ENCODE measurements around the gene SHLD3. TPM values are rescaled to one million over a fixed set of nuclear protein-coding genes. Genes with fewer than 3 reads are reported as not detected.

The SHLD3 gene
- total and polyA plus RNA-seq, 9 of the 15 experiments (the other 6 are each of a cell fraction or from before 2014, with no cell fraction given): 3.0 to 14.5 (median 8.6) TPM

DNA sequence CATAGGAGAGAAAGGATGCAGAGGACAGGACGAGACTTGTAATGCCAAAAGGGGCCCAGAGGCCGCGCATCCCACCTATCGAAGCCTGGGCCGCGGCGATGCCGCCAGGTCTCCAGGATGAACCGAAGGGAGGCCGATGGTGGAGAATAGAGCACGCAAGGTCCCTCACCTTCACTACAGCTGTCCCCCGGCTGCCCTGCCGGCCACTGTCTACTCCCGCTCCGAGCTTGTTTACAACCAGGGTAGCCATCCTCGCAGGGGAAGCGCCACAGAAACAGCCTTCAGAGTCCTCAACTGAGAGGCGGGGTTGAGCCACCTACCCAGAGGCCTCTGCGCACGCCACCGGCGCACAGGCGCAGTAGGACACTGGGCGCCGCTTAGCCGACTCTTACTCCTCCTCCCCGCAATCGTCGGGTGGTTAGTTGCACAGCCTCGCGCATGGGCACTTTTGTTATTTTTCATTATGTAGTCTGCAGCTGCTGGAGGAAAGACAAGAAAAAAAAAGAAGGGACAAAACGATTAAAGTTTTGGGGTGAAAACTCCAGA, 729 bp upstream of the SHLD3 start, which contains the start of gene TRIM23 (continued):
- TF ChIP-seq SAP30 (IDR thresholded peaks at IDR 0.05; ENCODE audit: borderline replicate concordance, insufficient read depth, low read depth, low read length, poor library complexity, severe bottlenecking) (peak; percentile 79), ZNF140 (CRISPR knock-in tag; IDR thresholded peaks at IDR 0.05) (no peak), RAD51 (IDR thresholded peaks at IDR 0.05; ENCODE audit: borderline replicate concordance, low read depth) (no peak), RBM25 (IDR thresholded peaks at IDR 0.05; ENCODE audit: low read depth, low read length, severe bottlenecking) (no peak), ZNF695 (CRISPR knock-in tag; IDR thresholded peaks at IDR 0.05) (no peak), HNRNPUL1 (IDR thresholded peaks at IDR 0.05; ENCODE audit: low read length) (no peak), ATF7 (IDR thresholded peaks at IDR 0.05) (peak; percentile 45; the same call in 1 of the 2 replicates), ZSCAN29 (IDR thresholded peaks at IDR 0.05) (no peak), TOE1 (IDR thresholded peaks at IDR 0.05; ENCODE audit: borderline replicate concordance) (no peak), TOE1 (CRISPR knock-in tag; IDR thresholded peaks at IDR 0.05; ENCODE audit: borderline replicate concordance, low read depth) (no peak), HOXB6 (CRISPR knock-in tag; IDR thresholded peaks at IDR 0.05; ENCODE audit: borderline replicate concordance) (no peak), SIN3A (IDR thresholded peaks at IDR 0.05; ENCODE audit: borderline replicate concordance in 2 of 2, control insufficient read depth in 1 of 2, low read depth in 2 of 2, low read length in 2 of 2) (no peak), YY1 (IDR thresholded peaks at IDR 0.05; ENCODE audit: borderline replicate concordance in 1 of 3, control insufficient read depth in 1 of 3, extremely low read depth in 1 of 3, insufficient read depth in 3 of 3, insufficient read length in 1 of 3, insufficient replicate concordance in 2 of 3, low read depth in 1 of 3, low read length in 2 of 3) (peak in 2 of 3 experiments; percentile 52 to 53), KDM2B (CRISPR knock-in tag; IDR thresholded peaks at IDR 0.05) (no peak), HCFC1 (IDR thresholded peaks at IDR 0.05; ENCODE audit: low read depth, low read length) (no peak), ZNF184 (CRISPR knock-in tag; IDR thresholded peaks at IDR 0.05) (no peak), ZC3H4 (CRISPR knock-in tag; IDR thresholded peaks at IDR 0.05; ENCODE audit: borderline replicate concordance) (no peak)
- TF ChIP-seq, protein P1, sequence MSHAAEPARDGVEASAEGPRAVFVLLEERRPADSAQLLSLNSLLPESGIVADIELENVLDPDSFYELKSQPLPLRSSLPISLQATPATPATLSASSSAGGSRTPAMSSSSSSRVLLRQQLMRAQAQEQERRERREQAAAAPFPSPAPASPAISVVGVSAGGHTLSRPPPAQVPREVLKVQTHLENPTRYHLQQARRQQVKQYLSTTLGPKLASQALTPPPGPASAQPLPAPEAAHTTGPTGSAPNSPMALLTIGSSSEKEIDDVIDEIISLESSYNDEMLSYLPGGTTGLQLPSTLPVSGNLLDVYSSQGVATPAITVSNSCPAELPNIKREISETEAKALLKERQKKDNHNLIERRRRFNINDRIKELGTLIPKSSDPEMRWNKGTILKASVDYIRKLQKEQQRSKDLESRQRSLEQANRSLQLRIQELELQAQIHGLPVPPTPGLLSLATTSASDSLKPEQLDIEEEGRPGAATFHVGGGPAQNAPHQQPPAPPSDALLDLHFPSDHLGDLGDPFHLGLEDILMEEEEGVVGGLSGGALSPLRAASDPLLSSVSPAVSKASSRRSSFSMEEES (CRISPR knock-in tag; IDR thresholded peaks at IDR 0.05): no peak
- TF ChIP-seq, protein P2, sequence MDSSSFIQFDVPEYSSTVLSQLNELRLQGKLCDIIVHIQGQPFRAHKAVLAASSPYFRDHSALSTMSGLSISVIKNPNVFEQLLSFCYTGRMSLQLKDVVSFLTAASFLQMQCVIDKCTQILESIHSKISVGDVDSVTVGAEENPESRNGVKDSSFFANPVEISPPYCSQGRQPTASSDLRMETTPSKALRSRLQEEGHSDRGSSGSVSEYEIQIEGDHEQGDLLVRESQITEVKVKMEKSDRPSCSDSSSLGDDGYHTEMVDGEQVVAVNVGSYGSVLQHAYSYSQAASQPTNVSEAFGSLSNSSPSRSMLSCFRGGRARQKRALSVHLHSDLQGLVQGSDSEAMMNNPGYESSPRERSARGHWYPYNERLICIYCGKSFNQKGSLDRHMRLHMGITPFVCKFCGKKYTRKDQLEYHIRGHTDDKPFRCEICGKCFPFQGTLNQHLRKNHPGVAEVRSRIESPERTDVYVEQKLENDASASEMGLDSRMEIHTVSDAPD (CRISPR knock-in tag; IDR thresholded peaks at IDR 0.05): no peak
- TF ChIP-seq, protein P3, sequence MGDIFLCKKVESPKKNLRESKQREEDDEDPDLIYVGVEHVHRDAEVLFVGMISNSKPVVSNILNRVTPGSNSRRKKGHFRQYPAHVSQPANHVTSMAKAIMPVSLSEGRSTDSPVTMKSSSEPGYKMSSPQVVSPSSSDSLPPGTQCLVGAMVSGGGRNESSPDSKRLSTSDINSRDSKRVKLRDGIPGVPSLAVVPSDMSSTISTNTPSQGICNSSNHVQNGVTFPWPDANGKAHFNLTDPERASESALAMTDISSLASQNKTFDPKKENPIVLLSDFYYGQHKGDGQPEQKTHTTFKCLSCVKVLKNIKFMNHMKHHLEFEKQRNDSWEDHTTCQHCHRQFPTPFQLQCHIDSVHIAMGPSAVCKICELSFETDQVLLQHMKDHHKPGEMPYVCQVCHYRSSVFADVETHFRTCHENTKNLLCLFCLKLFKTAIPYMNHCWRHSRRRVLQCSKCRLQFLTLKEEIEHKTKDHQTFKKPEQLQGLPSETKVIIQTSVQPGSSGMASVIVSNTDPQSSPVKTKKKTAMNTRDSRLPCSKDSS (IDR thresholded peaks at IDR 0.05; ENCODE audit: low read depth, partially characterized antibody): no peak
- TF ChIP-seq, protein P4, sequence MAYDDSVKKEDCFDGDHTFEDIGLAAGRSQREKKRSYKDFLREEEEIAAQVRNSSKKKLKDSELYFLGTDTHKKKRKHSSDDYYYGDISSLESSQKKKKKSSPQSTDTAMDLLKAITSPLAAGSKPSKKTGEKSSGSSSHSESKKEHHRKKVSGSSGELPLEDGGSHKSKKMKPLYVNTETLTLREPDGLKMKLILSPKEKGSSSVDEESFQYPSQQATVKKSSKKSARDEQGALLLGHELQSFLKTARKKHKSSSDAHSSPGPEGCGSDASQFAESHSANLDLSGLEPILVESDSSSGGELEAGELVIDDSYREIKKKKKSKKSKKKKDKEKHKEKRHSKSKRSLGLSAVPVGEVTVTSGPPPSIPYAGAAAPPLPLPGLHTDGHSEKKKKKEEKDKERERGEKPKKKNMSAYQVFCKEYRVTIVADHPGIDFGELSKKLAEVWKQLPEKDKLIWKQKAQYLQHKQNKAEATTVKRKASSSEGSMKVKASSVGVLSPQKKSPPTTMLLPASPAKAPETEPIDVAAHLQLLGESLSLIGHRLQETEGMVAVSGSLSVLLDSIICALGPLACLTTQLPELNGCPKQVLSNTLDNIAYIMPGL (CRISPR knock-in tag; IDR thresholded peaks at IDR 0.05): peak; percentile 29; the same call in 1 of the 2 replicates

Measured in K562 (cell line).